Neural cell (in vitro differentiated cells): ENCODE data around the gene FBP2.

ENCODE experiments used
- CTCF ChIP-seq: fragments of 450-650 bp; IDR thresholded peaks from 2 replicates; pipeline ENCODE4 v1.5.1; 2014; ENCODE audit warnings: antibody characterized with exemption, mild to moderate bottlenecking, moderate library complexity; ENCODE audit not compliant: poor library complexity, severe bottlenecking
- POLR2AphosphoS5 ChIP-seq: IDR thresholded peaks from 2 replicates; pipeline ENCODE4 v1.6.1; 2012
- REST ChIP-seq: IDR thresholded peaks from 2 replicates; pipeline ENCODE4 v1.6.1; 2012; ENCODE audit warnings: borderline replicate concordance

- TF ChIP-seq CTCF: no peak
- TF ChIP-seq REST: no peak
- no peak for TF ChIP-seq POLR2AphosphoS5
Observed at GRCh38 chr9:94593459-94594345, at the start of gene FBP2.
